A549 (cell line): ENCODE results near the gene SEC61B. TPM values are rescaled to one million over a fixed set of nuclear protein-coding genes. Genes with fewer than 3 reads are reported as not detected.
"Not testable (repeated sequence)": the region's sequence is repeated elsewhere in the genome, so short reads cannot be mapped to it uniquely, and the experiment has no call there.

Experiments
- ATAC-seq, 2 experiments: fragments of 200-7000 bp in 1 of 2; fragments of >200 bp in 1 of 2; cut with Nextera tagmentation in 1 of 2; cut with Tn5 transposase in 1 of 2; 3 replicates each; pipeline versions ENCODE4 v1.8.0 to v1.9.1; 2018 to 2020; ENCODE audit warnings: mild to moderate bottlenecking in 1 of 2, moderate library complexity in 1 of 2
- CTCF ChIA-PET: fragments of 300-600 bp; sonication (Branson Sonifier 250); formaldehyde crosslinking; extraction: SDS; loops from one replicate; lab custom pipeline; 2021; ENCODE audit warnings: antibody characterized with exemption, inconsistent platforms; lab: Yijun Ruan, JAX
- POLR2A ChIA-PET: fragments of 350-600 bp; formaldehyde crosslinking; extraction: SDS; loops from one replicate; lab custom pipeline; 2021; ENCODE audit warnings: antibody characterized with exemption, inconsistent platforms; lab: Yijun Ruan, JAX
- DNase-seq, 2 experiments: peaks; one replicate each; pipeline versions ENCODE4 v3.0.0 to v3.0.0-alpha.2; 2011 to 2016; ENCODE audit warnings: low read depth in 1 of 2, low spot score in 1 of 2
- FAIRE-seq: peaks from 2 replicates; lab custom pipeline; 2011; peaks lifted over from hg19 to GRCh38; lab: Jason Lieb, UNC
- H3K27ac ChIP-seq, 2 experiments: fragments of >200 bp; sonication (Bioruptor Twin); formaldehyde crosslinking; 3 replicates each; pipeline ENCODE4 v1.5.1; 2016 to 2017
- H3K4me1 ChIP-seq: fragments of >200 bp; sonication (Bioruptor Twin); formaldehyde crosslinking; 3 replicates; pipeline ENCODE4 v1.6.1; 2016
- H3K4me2 ChIP-seq: fragments of >200 bp; sonication (Bioruptor Twin); formaldehyde crosslinking; 3 replicates; pipeline ENCODE4 v1.6.1; 2016
- H3K4me3 ChIP-seq: fragments of >200 bp; sonication (Bioruptor Twin); formaldehyde crosslinking; 3 replicates; pipeline ENCODE4 v1.5.1; 2016
- H3K9me3 ChIP-seq: fragments of >200 bp; sonication (Bioruptor Twin); formaldehyde crosslinking; 3 replicates; pipeline ENCODE4 v1.6.1; 2016
- CBX2 ChIP-seq: fragments of 200-600 bp; sonication (generic); IDR thresholded peaks from 2 replicates; pipeline ENCODE4 v1.6.1; 2016; ENCODE audit warnings: low read depth, mild to moderate bottlenecking, borderline replicate concordance
- CHD2 ChIP-seq: fragments of 150-350 bp; IDR thresholded peaks from 2 replicates; pipeline ENCODE4 v1.6.1; 2014; ENCODE audit warnings: low read length; ENCODE audit not compliant: partially characterized antibody
- FOXS1 ChIP-seq: fragments of 250-450 bp; sonication (Bioruptor Pico); IDR thresholded peaks from 2 replicates; pipeline ENCODE4 v1.5.0; 2020; ENCODE audit warnings: mild to moderate bottlenecking, moderate library complexity
- HOXA7 ChIP-seq: fragments of 250-450 bp; sonication (Bioruptor Pico); IDR thresholded peaks from 2 replicates; pipeline ENCODE4 v1.5.0; 2020; ENCODE audit warnings: mild to moderate bottlenecking, moderate library complexity
- HOXB5 ChIP-seq: fragments of 250-450 bp; sonication (Bioruptor Pico); IDR thresholded peaks from 2 replicates; pipeline ENCODE4 v1.5.0; 2020; ENCODE audit warnings: mild to moderate bottlenecking, moderate library complexity
- JUN ChIP-seq, 2 experiments: fragments of >200 bp; sonication (Bioruptor Twin); formaldehyde crosslinking; IDR thresholded peaks; 2 replicates in 1 of 2; 3 replicates in 1 of 2; pipeline ENCODE4 v1.6.1; 2016 to 2017
- JUNB ChIP-seq: fragments of >200 bp; sonication (Bioruptor Twin); formaldehyde crosslinking; IDR thresholded peaks from 2 replicates; pipeline ENCODE4 v1.6.1; 2016
- KDM1A ChIP-seq: fragments of 200-600 bp; sonication (generic); IDR thresholded peaks from 2 replicates; pipeline ENCODE4 v1.6.1; 2016; ENCODE audit warnings: low read depth, mild to moderate bottlenecking
- MAFK ChIP-seq: fragments of 450-650 bp; IDR thresholded peaks from 2 replicates; pipeline ENCODE4 v1.6.1; 2014; ENCODE audit not compliant: partially characterized antibody
- NPAS2 ChIP-seq: fragments of 250-450 bp; sonication (Bioruptor Pico); IDR thresholded peaks from 2 replicates; pipeline ENCODE4 v1.8.0; 2022; ENCODE audit warnings: mild to moderate bottlenecking, moderate library complexity, borderline replicate concordance
- PHF8 ChIP-seq: fragments of 200-600 bp; sonication (generic); IDR thresholded peaks from 2 replicates; pipeline ENCODE4 v1.6.1; 2016; ENCODE audit warnings: low read depth, mild to moderate bottlenecking, antibody characterized with exemption, moderate library complexity, borderline replicate concordance
- POLR2AphosphoS2 ChIP-seq: conservative IDR thresholded peaks from 2 replicates; pipeline ENCODE4 v1.6.1; 2012; ENCODE audit warnings: low read length, improper control_type of control experiment, inconsistent platforms
- RAD21 ChIP-seq, 2 experiments: fragments of >200 bp in 1 of 2; sonication (Bioruptor Twin) in 1 of 2; formaldehyde crosslinking in 1 of 2; IDR thresholded peaks in 1 of 2; conservative IDR thresholded peaks in 1 of 2; 2 replicates in 1 of 2; 3 replicates in 1 of 2; pipeline ENCODE4 v1.6.1; 2012 to 2018; ENCODE audit warnings: inconsistent platforms in 1 of 2
- RARB ChIP-seq: fragments of 250-450 bp; sonication (Bioruptor Pico); IDR thresholded peaks from 2 replicates; pipeline ENCODE4 v1.8.0; 2021; ENCODE audit warnings: mild to moderate bottlenecking, moderate library complexity
- RCOR1 ChIP-seq: fragments of 150-350 bp; IDR thresholded peaks from 2 replicates; pipeline ENCODE4 v1.6.1; 2014; ENCODE audit warnings: antibody characterized with exemption, low read length, low read depth
- REST ChIP-seq: fragments of 200-600 bp; sonication (generic); IDR thresholded peaks from 2 replicates; pipeline ENCODE4 v1.6.1; 2016; ENCODE audit warnings: antibody characterized with exemption, mild to moderate bottlenecking, moderate library complexity
- TP53 ChIP-seq: fragments of 250-450 bp; sonication (Bioruptor Pico); IDR thresholded peaks from 2 replicates; pipeline ENCODE4 v1.5.0; 2021; ENCODE audit warnings: mild to moderate bottlenecking, moderate library complexity
- WGBS: methylation state at CpG from one replicate; pipeline ENCODE4 v1.1.6; 2017; ENCODE audit errors: missing lambda C conversion rate; 5-methylcytosine and 5-hydroxymethylcytosine counted together
- polyA plus RNA-seq, 4 experiments: library from polyadenylated mRNA; depleted of rRNA in 3 of 4; stranded (reverse); fragments of >200 nt; fragmentation: RNase III in 1 of 4; extraction: RNeasy Plus Mini Kit Qiagen cat#74134 plus additional on column Dnase treatment in 1 of 4; gene quantifications; 2 replicates in 3 of 4; 3 replicates in 1 of 4; pipeline ENCODE4 v1.2.3, GENCODE V29; 2011 to 2017
- TF ChIP-seq, protein P1 (sequence below): fragments of 250-450 bp; sonication (Bioruptor Pico); IDR thresholded peaks from 2 replicates; pipeline ENCODE4 v1.5.0; 2021; ENCODE audit warnings: mild to moderate bottlenecking, moderate library complexity, borderline replicate concordance
- TF ChIP-seq, protein P2 (sequence below): IDR thresholded peaks from 2 replicates; pipeline ENCODE4 v1.6.1; 2012; ENCODE audit warnings: low read depth, borderline replicate concordance
- TF ChIP-seq, protein P3 (sequence below): fragments of 250-450 bp; sonication (Bioruptor Pico); IDR thresholded peaks from 2 replicates; pipeline ENCODE4 v1.5.0; 2020; ENCODE audit warnings: low read depth, mild to moderate bottlenecking, moderate library complexity

SEC61B gene
- polyA plus RNA-seq, 2 of the 4 experiments (the other 2 are of a cell fraction): 194 to 275 TPM

- DNase-seq (no peak), FAIRE-seq (no peak), ATAC-seq (no peak)
- no peak overlapping the region for H3K27ac ChIP-seq
- H3K4me3 ChIP-seq: no peak overlapping the region
- H3K4me2 ChIP-seq: no peak overlapping the region
- CTCF ChIA-PET: no interaction called here
- TF ChIP-seq, protein P1, sequence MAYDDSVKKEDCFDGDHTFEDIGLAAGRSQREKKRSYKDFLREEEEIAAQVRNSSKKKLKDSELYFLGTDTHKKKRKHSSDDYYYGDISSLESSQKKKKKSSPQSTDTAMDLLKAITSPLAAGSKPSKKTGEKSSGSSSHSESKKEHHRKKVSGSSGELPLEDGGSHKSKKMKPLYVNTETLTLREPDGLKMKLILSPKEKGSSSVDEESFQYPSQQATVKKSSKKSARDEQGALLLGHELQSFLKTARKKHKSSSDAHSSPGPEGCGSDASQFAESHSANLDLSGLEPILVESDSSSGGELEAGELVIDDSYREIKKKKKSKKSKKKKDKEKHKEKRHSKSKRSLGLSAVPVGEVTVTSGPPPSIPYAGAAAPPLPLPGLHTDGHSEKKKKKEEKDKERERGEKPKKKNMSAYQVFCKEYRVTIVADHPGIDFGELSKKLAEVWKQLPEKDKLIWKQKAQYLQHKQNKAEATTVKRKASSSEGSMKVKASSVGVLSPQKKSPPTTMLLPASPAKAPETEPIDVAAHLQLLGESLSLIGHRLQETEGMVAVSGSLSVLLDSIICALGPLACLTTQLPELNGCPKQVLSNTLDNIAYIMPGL (CRISPR knock-in tag): no peak
- no peak for TF ChIP-seq CBX2
- no peak for TF ChIP-seq CHD2
- TF ChIP-seq REST: no peak
- TF ChIP-seq, protein P2, sequence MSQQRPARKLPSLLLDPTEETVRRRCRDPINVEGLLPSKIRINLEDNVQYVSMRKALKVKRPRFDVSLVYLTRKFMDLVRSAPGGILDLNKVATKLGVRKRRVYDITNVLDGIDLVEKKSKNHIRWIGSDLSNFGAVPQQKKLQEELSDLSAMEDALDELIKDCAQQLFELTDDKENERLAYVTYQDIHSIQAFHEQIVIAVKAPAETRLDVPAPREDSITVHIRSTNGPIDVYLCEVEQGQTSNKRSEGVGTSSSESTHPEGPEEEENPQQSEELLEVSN: no peak
- TF ChIP-seq MAFK: no peak
- no peak for TF ChIP-seq RCOR1
- TF ChIP-seq PHF8: no peak
- no peak for TF ChIP-seq KDM1A
- TF ChIP-seq HOXA7 (CRISPR knock-in tag): no peak
- no peak for TF ChIP-seq JUN (IDR thresholded peaks at IDR 0.05)
- TF ChIP-seq, protein P3, sequence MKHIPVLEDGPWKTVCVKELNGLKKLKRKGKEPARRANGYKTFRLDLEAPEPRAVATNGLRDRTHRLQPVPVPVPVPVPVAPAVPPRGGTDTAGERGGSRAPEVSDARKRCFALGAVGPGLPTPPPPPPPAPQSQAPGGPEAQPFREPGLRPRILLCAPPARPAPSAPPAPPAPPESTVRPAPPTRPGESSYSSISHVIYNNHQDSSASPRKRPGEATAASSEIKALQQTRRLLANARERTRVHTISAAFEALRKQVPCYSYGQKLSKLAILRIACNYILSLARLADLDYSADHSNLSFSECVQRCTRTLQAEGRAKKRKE (CRISPR knock-in tag): no peak
- no peak for TF ChIP-seq NPAS2 (CRISPR knock-in tag)
- TF ChIP-seq TP53 (CRISPR knock-in tag): no peak
- TF ChIP-seq FOXS1 (CRISPR knock-in tag): no peak
- no peak for TF ChIP-seq JUNB
- no peaks in the 10 kb centered on the region for H3K9me3 ChIP-seq
- no peaks in the 10 kb centered on the region for H3K4me1 ChIP-seq
- POLR2A ChIA-PET: interaction anchor here (1.0 kb wide), 1 partner anchor 15 kb away, joined by 4 read pairs; the partner anchor contains the start of genes ALG2 and SEC61B
Observed at GRCh38 chr9:99237356-99237755, 15.3 kb downstream of the SEC61B start.

- H3K9me3 ChIP-seq, H3K4me2 ChIP-seq, H3K4me1 ChIP-seq, ATAC-seq, FAIRE-seq, H3K27ac ChIP-seq, POLR2A ChIA-PET, H3K4me3 ChIP-seq, DNase-seq, CTCF ChIA-PET: not testable (repeated sequence)
- WGBS: 70% methylated on average over 4 of the region's 4 CpGs
Observed at GRCh38 chr9:99237849-99238248, 15.8 kb downstream of the SEC61B start.

GRCh38 chr9:99238331-99238730, 16.2 kb downstream of the SEC61B start:
- H3K4me2 ChIP-seq: no peak overlapping the region
- no peak for FAIRE-seq
- H3K4me1 ChIP-seq: no peaks in the 10 kb centered on the region
- DNase-seq: no peak
- no peak for ATAC-seq
- POLR2A ChIA-PET: no interaction called here
- CTCF ChIA-PET: no interaction called here
- no peak overlapping the region for H3K27ac ChIP-seq
- no peaks in the 10 kb centered on the region for H3K9me3 ChIP-seq
- TF ChIP-seq RARB (CRISPR knock-in tag) (no peak), MAFK (no peak), HOXB5 (CRISPR knock-in tag) (no peak), POLR2AphosphoS2 (no peak), RAD21 (conservative IDR thresholded peaks at IDR 0.05 in 1 of 2, IDR thresholded peaks at IDR 0.05 in 1 of 2) (no peak)
- TF ChIP-seq, protein P2: no peak
- no peak overlapping the region for H3K4me3 ChIP-seq
